Loucy (cell line): Measurements from ENCODE around the gene RFNG.

Experiments used
- CTCF ChIP-seq: fragments of 200-600 bp; sonication (generic); conservative IDR thresholded peaks from 2 replicates; pipeline ENCODE4 v1.5.1; 2014; ENCODE audit warnings: mild to moderate bottlenecking, antibody characterized with exemption, low read length
- EZH2phosphoT487 ChIP-seq: fragments of 200-600 bp; IDR thresholded peaks from 2 replicates; pipeline ENCODE4 v1.6.1; 2018; ENCODE audit warnings: antibody characterized with exemption, mild to moderate bottlenecking, moderate library complexity, borderline replicate concordance

GRCh38 chr17:82055965-82056728 lies 4.5 kb upstream of the RFNG start:
- TF ChIP-seq EZH2phosphoT487 (no peak), CTCF (no peak)
